Ishikawa (cell line): ENCODE results near the gene MUSK.

Source experiments
- CEBPB ChIP-seq: IDR thresholded peaks from 2 replicates; pipeline ENCODE4 v1.6.1; 2012
- CREB1 ChIP-seq: IDR thresholded peaks from 2 replicates; pipeline ENCODE4 v1.6.1; 2012; ENCODE audit warnings: low read depth
- EGR1 ChIP-seq: IDR thresholded peaks from 2 replicates; pipeline ENCODE4 v1.6.1; 2012
- EP300 ChIP-seq: IDR thresholded peaks from 2 replicates; pipeline ENCODE4 v1.6.1; 2012; ENCODE audit warnings: borderline replicate concordance
- FOXM1 ChIP-seq: IDR thresholded peaks from 2 replicates; pipeline ENCODE4 v1.6.1; 2012; ENCODE audit warnings: low read depth, borderline replicate concordance
- NFIC ChIP-seq: IDR thresholded peaks from 2 replicates; pipeline ENCODE4 v1.6.1; 2012
- RAD21 ChIP-seq: IDR thresholded peaks from 2 replicates; pipeline ENCODE4 v1.6.1; 2012; ENCODE audit warnings: low read depth
- TAF1 ChIP-seq: IDR thresholded peaks from 2 replicates; pipeline ENCODE4 v1.6.1; 2012; ENCODE audit warnings: low read depth, mild to moderate bottlenecking
- TCF12 ChIP-seq: IDR thresholded peaks from 2 replicates; pipeline ENCODE4 v1.6.1; 2012; ENCODE audit warnings: low read depth
- TEAD4 ChIP-seq: IDR thresholded peaks from 2 replicates; pipeline ENCODE4 v1.6.1; 2012
- YY1 ChIP-seq: IDR thresholded peaks from 2 replicates; pipeline ENCODE4 v1.6.1; 2012; ENCODE audit warnings: low read depth
- ZBTB7A ChIP-seq: IDR thresholded peaks from 2 replicates; pipeline ENCODE4 v1.6.1; 2012; ENCODE audit warnings: low read depth
- TF ChIP-seq, protein P1 (sequence below): IDR thresholded peaks from 2 replicates; pipeline ENCODE4 v1.6.1; 2012
- TF ChIP-seq, protein P2 (sequence below): IDR thresholded peaks from 2 replicates; pipeline ENCODE4 v1.6.1; 2012
- TF ChIP-seq, protein P3 (sequence below): IDR thresholded peaks from 2 replicates; pipeline ENCODE4 v1.6.1; 2012; ENCODE audit warnings: low read depth, mild to moderate bottlenecking

Gene MUSK

GRCh38 chr9:110769667-110770066, 101.1 kb downstream of the MUSK start:
- TF ChIP-seq EP300 (no peak), TCF12 (no peak), FOXM1 (no peak), NFIC (no peak), TEAD4 (no peak), RAD21 (no peak), CREB1 (no peak), CEBPB (no peak), YY1 (no peak), TAF1 (no peak), EGR1 (no peak), ZBTB7A (no peak)
- TF ChIP-seq, protein P1, sequence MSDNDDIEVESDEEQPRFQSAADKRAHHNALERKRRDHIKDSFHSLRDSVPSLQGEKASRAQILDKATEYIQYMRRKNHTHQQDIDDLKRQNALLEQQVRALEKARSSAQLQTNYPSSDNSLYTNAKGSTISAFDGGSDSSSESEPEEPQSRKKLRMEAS: no peak
- TF ChIP-seq, protein P2, sequence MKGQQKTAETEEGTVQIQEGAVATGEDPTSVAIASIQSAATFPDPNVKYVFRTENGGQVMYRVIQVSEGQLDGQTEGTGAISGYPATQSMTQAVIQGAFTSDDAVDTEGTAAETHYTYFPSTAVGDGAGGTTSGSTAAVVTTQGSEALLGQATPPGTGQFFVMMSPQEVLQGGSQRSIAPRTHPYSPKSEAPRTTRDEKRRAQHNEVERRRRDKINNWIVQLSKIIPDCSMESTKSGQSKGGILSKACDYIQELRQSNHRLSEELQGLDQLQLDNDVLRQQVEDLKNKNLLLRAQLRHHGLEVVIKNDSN: no peak

DNA sequence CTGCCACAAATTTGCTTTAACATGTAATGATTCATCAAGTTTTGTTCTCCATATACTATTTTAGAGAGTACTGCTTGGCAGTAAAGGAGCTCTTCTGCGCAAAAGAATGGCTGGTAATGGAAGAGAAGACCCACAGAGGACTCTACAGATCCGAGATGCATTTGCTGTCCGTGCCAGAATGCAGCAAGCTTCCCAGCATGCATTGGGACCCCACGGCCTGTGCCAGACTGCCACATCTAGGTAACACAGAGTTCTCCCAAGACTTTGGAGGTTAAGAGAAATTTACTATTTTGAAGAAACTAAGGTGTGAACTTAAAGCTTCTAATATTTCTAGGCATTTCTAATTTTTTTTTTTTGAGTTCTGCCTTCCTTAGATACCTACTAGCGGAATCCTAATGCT, 107.1 kb downstream of the MUSK start:
- TF ChIP-seq, protein P3, sequence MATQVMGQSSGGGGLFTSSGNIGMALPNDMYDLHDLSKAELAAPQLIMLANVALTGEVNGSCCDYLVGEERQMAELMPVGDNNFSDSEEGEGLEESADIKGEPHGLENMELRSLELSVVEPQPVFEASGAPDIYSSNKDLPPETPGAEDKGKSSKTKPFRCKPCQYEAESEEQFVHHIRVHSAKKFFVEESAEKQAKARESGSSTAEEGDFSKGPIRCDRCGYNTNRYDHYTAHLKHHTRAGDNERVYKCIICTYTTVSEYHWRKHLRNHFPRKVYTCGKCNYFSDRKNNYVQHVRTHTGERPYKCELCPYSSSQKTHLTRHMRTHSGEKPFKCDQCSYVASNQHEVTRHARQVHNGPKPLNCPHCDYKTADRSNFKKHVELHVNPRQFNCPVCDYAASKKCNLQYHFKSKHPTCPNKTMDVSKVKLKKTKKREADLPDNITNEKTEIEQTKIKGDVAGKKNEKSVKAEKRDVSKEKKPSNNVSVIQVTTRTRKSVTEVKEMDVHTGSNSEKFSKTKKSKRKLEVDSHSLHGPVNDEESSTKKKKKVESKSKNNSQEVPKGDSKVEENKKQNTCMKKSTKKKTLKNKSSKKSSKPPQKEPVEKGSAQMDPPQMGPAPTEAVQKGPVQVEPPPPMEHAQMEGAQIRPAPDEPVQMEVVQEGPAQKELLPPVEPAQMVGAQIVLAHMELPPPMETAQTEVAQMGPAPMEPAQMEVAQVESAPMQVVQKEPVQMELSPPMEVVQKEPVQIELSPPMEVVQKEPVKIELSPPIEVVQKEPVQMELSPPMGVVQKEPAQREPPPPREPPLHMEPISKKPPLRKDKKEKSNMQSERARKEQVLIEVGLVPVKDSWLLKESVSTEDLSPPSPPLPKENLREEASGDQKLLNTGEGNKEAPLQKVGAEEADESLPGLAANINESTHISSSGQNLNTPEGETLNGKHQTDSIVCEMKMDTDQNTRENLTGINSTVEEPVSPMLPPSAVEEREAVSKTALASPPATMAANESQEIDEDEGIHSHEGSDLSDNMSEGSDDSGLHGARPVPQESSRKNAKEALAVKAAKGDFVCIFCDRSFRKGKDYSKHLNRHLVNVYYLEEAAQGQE: no peak
- TF ChIP-seq YY1: no peak
- no peak for TF ChIP-seq CEBPB
- TF ChIP-seq NFIC: no peak
- no peak for TF ChIP-seq RAD21
- TF ChIP-seq CREB1: no peak
- TF ChIP-seq FOXM1: no peak
- TF ChIP-seq EGR1: no peak
- TF ChIP-seq TCF12: no peak
- no peak for TF ChIP-seq EP300
- TF ChIP-seq, protein P2: no peak
- no peak for TF ChIP-seq TAF1
- no peak for TF ChIP-seq ZBTB7A
- TF ChIP-seq TEAD4: no peak
- TF ChIP-seq, protein P1: no peak

DNA sequence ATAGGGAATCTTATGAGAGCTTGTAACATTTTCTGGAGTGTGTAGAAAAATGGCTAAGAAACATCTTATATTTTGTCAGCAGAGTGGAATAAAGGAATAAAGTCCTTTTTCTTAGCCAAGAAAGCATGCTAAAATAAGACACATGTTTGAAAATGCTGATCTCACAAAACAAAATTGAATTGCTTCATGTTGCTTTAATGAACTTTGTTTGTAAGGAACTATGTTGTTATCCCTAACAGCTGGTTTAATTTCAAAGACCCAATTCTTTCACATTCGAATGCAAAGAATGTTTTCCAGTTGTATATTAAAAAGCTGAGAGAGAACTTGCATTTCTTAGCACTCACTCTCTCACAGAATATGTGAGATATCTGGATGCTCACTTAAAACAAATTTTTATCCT, 107.6 kb downstream of the MUSK start:
- TF ChIP-seq EGR1 (no peak), TCF12 (no peak), TAF1 (no peak), NFIC (no peak), RAD21 (no peak), EP300 (no peak), CREB1 (no peak)
- TF ChIP-seq, protein P2: no peak
- TF ChIP-seq, protein P1: no peak

GRCh38 chr9:110777196-110777875, 108.7 kb downstream of the MUSK start:
- TF ChIP-seq TCF12 (no peak), FOXM1 (no peak), NFIC (no peak), EGR1 (no peak), CREB1 (no peak), CEBPB (no peak), EP300 (no peak), TAF1 (no peak), YY1 (no peak), ZBTB7A (no peak), RAD21 (no peak), TEAD4 (no peak)
- TF ChIP-seq, protein P3: no peak
- TF ChIP-seq, protein P1: no peak
- TF ChIP-seq, protein P2: no peak

DNA sequence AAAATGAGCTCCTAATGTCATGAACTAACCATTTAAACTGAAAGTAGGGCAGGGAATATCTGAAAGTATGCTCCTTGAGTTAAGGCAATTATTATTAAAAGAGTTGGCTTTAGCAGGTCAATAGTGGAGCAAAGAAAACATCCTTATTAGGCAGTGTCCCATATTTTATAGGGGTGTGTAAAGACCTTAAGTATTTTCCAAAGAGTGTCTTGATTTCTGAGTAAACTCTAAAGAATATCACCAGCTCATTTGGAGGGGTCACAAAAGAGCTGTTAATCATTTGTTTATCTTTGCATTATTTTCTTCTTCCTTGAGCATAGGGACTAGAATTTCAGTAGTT, 109.3 kb downstream of the MUSK start:
- TF ChIP-seq, protein P1: no peak
- TF ChIP-seq NFIC (no peak), TCF12 (no peak), TAF1 (no peak), FOXM1 (no peak), EP300 (no peak), YY1 (no peak), ZBTB7A (no peak), CEBPB (no peak), RAD21 (no peak), TEAD4 (no peak), CREB1 (no peak)
- TF ChIP-seq, protein P2: no peak
- TF ChIP-seq, protein P3: no peak
